ENCODE measurements around the gene SAFB2.

SAFB2 gene

DNA sequence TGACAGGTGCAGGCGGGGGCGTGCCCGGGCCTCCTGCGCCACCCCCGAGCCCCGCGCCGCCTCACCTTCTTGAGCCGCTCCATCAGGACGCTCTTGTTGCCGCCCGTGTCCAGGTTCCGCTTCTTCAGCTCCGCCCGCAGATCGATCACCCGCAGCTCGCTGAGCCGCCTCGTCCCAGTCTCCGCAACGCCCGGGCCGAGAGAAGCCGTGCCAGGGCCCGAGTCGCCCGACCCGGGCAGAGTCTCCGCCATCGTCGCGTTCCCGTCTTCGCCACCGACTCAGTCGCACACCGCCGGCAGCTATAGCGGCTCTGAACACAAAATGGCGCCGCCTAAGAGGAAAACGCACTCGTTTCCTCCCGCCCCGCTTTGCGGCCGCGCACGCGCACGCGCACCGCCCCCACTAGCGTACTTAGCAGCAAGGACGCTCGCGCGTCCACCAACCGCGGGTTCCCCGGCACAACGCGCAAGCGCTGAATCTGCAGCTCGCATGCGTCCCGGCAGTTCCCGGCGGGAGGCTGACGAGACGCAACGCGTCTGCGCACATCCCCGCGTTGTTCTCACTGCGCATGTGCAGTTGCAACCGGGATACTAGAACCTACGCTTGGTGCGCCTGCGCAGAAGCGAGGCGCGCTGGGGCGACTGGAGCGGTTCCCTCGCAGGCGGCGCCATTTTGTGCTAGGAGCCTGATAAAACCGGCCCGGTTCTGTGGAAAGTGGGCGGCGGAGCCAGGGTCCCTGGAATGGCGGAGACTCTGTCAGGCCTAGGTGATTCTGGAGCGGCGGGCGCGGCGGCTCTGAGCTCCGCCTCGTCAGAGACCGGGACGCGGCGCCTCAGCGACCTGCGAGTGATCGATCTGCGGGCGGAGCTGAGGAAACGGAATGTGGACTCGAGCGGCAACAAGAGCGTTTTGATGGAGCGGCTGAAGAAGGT is at the start of gene SAFB2, which contains the start of gene SAFB (continued):
- peak; percentile 90 for TF ChIP-seq ZNF76 (tag by site-specific recombination; IDR thresholded peaks at IDR 0.05; ENCODE audit: borderline replicate concordance, low read depth)
- TF ChIP-seq ZBTB8A (tag by site-specific recombination; IDR thresholded peaks at IDR 0.05) = no peak
- TF ChIP-seq PRDM1 (tag by site-specific recombination; IDR thresholded peaks at IDR 0.05) = no peak
- peak; percentile 45; the same call in 1 of the 2 replicates for TF ChIP-seq ZFP69B (tag by site-specific recombination; IDR thresholded peaks at IDR 0.05)
- no peak for TF ChIP-seq ZNF830 (tag by site-specific recombination; IDR thresholded peaks at IDR 0.05; ENCODE audit: low read depth)
- peak; percentile 86 for TF ChIP-seq ZBTB17 (tag by site-specific recombination; IDR thresholded peaks at IDR 0.05)
- no peak for TF ChIP-seq TCF7L2 (IDR thresholded peaks at IDR 0.05; ENCODE audit: borderline replicate concordance, low read depth, low read length)
- peak; percentile 76 for TF ChIP-seq GLIS1 (tag by site-specific recombination; IDR thresholded peaks at IDR 0.05)
- TF ChIP-seq ZSCAN30 (tag by site-specific recombination; IDR thresholded peaks at IDR 0.05) = no peak
- peak; percentile 45 for TF ChIP-seq ZNF629 (tag by site-specific recombination; IDR thresholded peaks at IDR 0.05)
- no peak for TF ChIP-seq ZNF626 (tag by site-specific recombination; IDR thresholded peaks at IDR 0.05)
- TF ChIP-seq YY1 (tag by site-specific recombination; IDR thresholded peaks at IDR 0.05) = peak; percentile 76

GRCh38 chr19:5671600-5671999 is 49.0 kb upstream of the SAFB2 start:
- ChIA-PET CTCF (no interaction called here), POLR2A (interaction anchor here (1.6 kb wide), 1 partner anchor 49 kb away, joined by 4 read pairs; the partner anchor contains the start of genes SAFB and SAFB2)
- no peaks in the 10 kb centered on the region for H3K9me3 ChIP-seq (ENCODE audit: control insufficient read depth, insufficient read depth, low read depth, low read length)
- TF ChIP-seq ZNF2 (tag by site-specific recombination; IDR thresholded peaks at IDR 0.05) (no peak), SCRT2 (tag by site-specific recombination; IDR thresholded peaks at IDR 0.05) (0 out of 2 replicates have a peak, but pooled peaks have one; percentile 41)
- no peak overlapping the region for H3K4me3 ChIP-seq (ENCODE audit: low read depth, low read length)
- no peak overlapping the region for H3K27ac ChIP-seq (ENCODE audit: extremely low read depth, low read depth, low read length)
- H3K36me3 ChIP-seq (ENCODE audit: control insufficient read depth in 2 of 2, insufficient read depth in 1 of 2, low read length in 2 of 2) = peaks cover 14 to 44% of the 10 kb centered on the region in 2 experiments
- no peaks in the 10 kb centered on the region for H3K4me1 ChIP-seq (ENCODE audit: control insufficient read depth, insufficient read depth, low read length)

- TF ChIP-seq ZNF416 (tag by site-specific recombination; IDR thresholded peaks at IDR 0.05) (no peak), ZFHX2 (tag by site-specific recombination; conservative IDR thresholded peaks at IDR 0.05) (no peak), ZNF600 (tag by site-specific recombination; IDR thresholded peaks at IDR 0.05) (peak; percentile 31)
- no peak overlapping the region for H3K27ac ChIP-seq (ENCODE audit: extremely low read depth, low read depth, low read length)
- H3K4me3 ChIP-seq (ENCODE audit: low read depth, low read length) = no peak overlapping the region
- no peaks in the 10 kb centered on the region for H3K9me3 ChIP-seq (ENCODE audit: control insufficient read depth, insufficient read depth, low read depth, low read length)
- peaks cover 22 to 68% of the 10 kb centered on the region in 2 experiments for H3K36me3 ChIP-seq (ENCODE audit: control insufficient read depth in 2 of 2, insufficient read depth in 1 of 2, low read length in 2 of 2)
- ChIA-PET POLR2A (interaction anchor here (1.2 kb wide), 1 partner anchor 47 kb away, joined by 3 read pairs; the partner anchor contains the start of genes SAFB and SAFB2), CTCF (interaction anchor here (1.6 kb wide), 1 partner anchor 20 kb away, joined by 3 read pairs; no protein-coding TSS in a partner anchor)
- no peaks in the 10 kb centered on the region for H3K4me1 ChIP-seq (ENCODE audit: control insufficient read depth, insufficient read depth, low read length)
These were observed 46.6 kb upstream of the SAFB2 start for GRCh38 chr19:5669212-5669611.

DNA sequence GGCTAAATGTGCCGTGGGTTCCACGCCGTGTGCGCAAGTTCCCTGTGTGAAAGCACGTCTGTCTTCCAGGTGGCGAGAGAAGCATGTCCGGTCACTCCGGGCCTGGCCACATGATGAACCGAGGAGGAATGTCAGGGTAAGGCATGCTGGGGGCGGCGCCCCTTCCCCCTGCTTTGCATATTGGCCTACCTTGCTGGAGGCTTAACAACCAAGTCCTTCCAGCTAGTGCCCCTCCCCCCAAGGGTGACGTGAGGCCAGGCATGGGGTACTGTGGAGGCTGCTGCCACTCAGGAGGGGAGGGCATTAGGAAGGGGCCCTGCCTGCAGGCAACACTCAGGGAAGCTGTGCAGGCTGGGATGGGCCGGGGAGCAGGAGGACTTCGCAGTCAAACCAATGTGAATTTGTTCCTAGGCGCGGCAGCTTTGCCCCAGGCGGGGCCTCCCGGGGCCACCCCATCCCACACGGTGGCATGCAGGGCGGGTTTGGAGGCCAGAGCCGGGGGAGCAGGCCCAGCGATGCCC is 45.2 kb upstream of the SAFB2 start:
- no peak overlapping the region for H3K4me3 ChIP-seq (ENCODE audit: low read depth, low read length)
- 0 out of 2 replicates have a peak overlapping the region, but pooled peaks have one; percentile 36 for H3K27ac ChIP-seq (ENCODE audit: extremely low read depth, low read depth, low read length)
- no peaks in the 10 kb centered on the region for H3K9me3 ChIP-seq (ENCODE audit: control insufficient read depth, insufficient read depth, low read depth, low read length)
- POLR2A ChIA-PET = interaction anchor here (1.0 kb wide), 1 partner anchor 45 kb away, joined by 7 read pairs; the partner anchor contains the start of genes SAFB and SAFB2
- H3K4me1 ChIP-seq (ENCODE audit: control insufficient read depth, insufficient read depth, low read length) = no peaks in the 10 kb centered on the region
- peaks cover 31 to 78% of the 10 kb centered on the region in 2 experiments for H3K36me3 ChIP-seq (ENCODE audit: control insufficient read depth in 2 of 2, insufficient read depth in 1 of 2, low read length in 2 of 2)
- CTCF ChIA-PET = interaction anchor here (0.6 kb wide), 1 partner anchor 53 kb away, joined by 3 read pairs; no protein-coding TSS in a partner anchor
- no peak for TF ChIP-seq KLF10 (tag by site-specific recombination; IDR thresholded peaks at IDR 0.05)
- TF ChIP-seq, protein P1, sequence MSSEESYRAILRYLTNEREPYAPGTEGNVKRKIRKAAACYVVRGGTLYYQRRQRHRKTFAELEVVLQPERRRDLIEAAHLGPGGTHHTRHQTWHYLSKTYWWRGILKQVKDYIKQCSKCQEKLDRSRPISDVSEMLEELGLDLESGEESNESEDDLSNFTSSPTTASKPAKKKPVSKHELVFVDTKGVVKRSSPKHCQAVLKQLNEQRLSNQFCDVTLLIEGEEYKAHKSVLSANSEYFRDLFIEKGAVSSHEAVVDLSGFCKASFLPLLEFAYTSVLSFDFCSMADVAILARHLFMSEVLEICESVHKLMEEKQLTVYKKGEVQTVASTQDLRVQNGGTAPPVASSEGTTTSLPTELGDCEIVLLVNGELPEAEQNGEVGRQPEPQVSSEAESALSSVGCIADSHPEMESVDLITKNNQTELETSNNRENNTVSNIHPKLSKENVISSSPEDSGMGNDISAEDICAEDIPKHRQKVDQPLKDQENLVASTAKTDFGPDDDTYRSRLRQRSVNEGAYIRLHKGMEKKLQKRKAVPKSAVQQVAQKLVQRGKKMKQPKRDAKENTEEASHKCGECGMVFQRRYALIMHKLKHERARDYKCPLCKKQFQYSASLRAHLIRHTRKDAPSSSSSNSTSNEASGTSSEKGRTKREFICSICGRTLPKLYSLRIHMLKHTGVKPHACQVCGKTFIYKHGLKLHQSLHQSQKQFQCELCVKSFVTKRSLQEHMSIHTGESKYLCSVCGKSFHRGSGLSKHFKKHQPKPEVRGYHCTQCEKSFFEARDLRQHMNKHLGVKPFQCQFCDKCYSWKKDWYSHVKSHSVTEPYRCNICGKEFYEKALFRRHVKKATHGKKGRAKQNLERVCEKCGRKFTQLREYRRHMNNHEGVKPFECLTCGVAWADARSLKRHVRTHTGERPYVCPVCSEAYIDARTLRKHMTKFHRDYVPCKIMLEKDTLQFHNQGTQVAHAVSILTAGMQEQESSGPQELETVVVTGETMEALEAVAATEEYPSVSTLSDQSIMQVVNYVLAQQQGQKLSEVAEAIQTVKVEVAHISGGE (tag by site-specific recombination; conservative IDR thresholded peaks at IDR 0.05; ENCODE audit: low read depth) = no peak
- TF ChIP-seq ZIC2 (tag by site-specific recombination; IDR thresholded peaks at IDR 0.05) = peak; percentile 66
- no peak for TF ChIP-seq ZNF558 (tag by site-specific recombination; IDR thresholded peaks at IDR 0.05)
- TF ChIP-seq ZNF391 (tag by site-specific recombination; IDR thresholded peaks at IDR 0.05; ENCODE audit: borderline replicate concordance, low read depth) = no peak
- TF ChIP-seq, protein P2, sequence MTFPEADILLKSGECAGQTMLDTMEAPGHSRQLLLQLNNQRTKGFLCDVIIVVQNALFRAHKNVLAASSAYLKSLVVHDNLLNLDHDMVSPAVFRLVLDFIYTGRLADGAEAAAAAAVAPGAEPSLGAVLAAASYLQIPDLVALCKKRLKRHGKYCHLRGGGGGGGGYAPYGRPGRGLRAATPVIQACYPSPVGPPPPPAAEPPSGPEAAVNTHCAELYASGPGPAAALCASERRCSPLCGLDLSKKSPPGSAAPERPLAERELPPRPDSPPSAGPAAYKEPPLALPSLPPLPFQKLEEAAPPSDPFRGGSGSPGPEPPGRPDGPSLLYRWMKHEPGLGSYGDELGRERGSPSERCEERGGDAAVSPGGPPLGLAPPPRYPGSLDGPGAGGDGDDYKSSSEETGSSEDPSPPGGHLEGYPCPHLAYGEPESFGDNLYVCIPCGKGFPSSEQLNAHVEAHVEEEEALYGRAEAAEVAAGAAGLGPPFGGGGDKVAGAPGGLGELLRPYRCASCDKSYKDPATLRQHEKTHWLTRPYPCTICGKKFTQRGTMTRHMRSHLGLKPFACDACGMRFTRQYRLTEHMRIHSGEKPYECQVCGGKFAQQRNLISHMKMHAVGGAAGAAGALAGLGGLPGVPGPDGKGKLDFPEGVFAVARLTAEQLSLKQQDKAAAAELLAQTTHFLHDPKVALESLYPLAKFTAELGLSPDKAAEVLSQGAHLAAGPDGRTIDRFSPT (tag by site-specific recombination; IDR thresholded peaks at IDR 0.05) = 0 out of 2 replicates have a peak, but pooled peaks have one; percentile 20
